ENCODE measurements around the gene MAPKAPK2. TPM values are rescaled to one million over a fixed set of nuclear protein-coding genes. Genes with fewer than 3 reads are reported as not detected.

The MAPKAPK2 gene
- total and polyA plus RNA-seq, 2 experiments from 2014 or later, result 12.8 to 39.4 TPM

DNA sequence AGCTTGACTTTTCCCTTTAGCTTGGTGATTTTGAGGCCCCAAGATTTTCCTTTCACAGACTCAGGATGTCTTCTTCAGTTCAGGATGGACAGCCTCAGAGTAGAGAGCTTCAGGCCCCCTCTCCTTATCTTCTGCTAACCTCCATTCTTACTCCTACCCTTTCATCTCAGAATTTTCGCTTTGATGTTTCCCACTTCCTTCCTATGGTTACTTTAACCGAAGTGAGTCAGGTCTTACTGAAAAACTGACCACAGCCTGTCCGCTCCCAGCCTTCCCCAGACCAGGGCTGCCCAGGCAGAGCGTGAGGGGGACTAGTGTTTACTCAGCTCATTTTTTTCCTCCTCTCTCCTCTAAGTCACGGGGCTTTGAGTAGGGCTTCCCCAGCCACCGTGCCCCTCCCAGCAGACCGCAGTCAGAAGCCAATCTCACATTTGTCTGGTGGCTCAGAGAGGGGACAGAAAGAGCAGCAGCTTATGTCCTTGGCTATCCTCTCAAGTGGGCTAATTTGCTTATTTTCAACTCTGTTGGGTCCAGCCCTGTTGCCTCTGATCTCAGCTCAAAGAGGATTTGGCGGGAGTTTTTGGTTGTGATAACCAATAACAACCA is 81.6 kb downstream of the MAPKAPK2 start:
- Histone ChIP-seq H3K79me2 (no peaks in the 10 kb centered on the region), H3K27me3 (no peaks in the 10 kb centered on the region), H2AFZ (no peak overlapping the region), H3K9me2 (replicated peaks; ENCODE audit: insufficient read depth) (no peaks in the 10 kb centered on the region), H3K4me1 (ENCODE audit: insufficient read depth) (peaks cover 5% of the 10 kb centered on the region), H4K20me1 (ENCODE audit: insufficient read depth, poor library complexity, severe bottlenecking) (no peaks in the 10 kb centered on the region), H3K4me3 (no peak overlapping the region), H3K27ac (no peak overlapping the region), H3K9me3 (ENCODE audit: low read depth) (no peaks in the 10 kb centered on the region), H3K4me2 (peak overlapping the region; percentile 11), H3K36me3 (replicated peaks; ENCODE audit: insufficient read depth, low read depth) (no peaks in the 10 kb centered on the region)
- peak; percentile 69 for DNase-seq (ENCODE audit: low spot score)
- TF ChIP-seq EZH2 (IDR thresholded peaks at IDR 0.05; ENCODE audit: borderline replicate concordance) (no peak), EZH2phosphoT487 (IDR thresholded peaks at IDR 0.05; ENCODE audit: low read depth, severe bottlenecking, unreplicated experiment) (no peak)
- TF ChIP-seq, protein P1, sequence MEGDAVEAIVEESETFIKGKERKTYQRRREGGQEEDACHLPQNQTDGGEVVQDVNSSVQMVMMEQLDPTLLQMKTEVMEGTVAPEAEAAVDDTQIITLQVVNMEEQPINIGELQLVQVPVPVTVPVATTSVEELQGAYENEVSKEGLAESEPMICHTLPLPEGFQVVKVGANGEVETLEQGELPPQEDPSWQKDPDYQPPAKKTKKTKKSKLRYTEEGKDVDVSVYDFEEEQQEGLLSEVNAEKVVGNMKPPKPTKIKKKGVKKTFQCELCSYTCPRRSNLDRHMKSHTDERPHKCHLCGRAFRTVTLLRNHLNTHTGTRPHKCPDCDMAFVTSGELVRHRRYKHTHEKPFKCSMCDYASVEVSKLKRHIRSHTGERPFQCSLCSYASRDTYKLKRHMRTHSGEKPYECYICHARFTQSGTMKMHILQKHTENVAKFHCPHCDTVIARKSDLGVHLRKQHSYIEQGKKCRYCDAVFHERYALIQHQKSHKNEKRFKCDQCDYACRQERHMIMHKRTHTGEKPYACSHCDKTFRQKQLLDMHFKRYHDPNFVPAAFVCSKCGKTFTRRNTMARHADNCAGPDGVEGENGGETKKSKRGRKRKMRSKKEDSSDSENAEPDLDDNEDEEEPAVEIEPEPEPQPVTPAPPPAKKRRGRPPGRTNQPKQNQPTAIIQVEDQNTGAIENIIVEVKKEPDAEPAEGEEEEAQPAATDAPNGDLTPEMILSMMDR (IDR thresholded peaks at IDR 0.05; ENCODE audit: poor library complexity), result no peak
- 26% methylated on average over 8 of the region's 8 CpGs for whole genome bisulfite sequencing (ENCODE audit: low lambda C conversion rate, missing lambda C conversion rate)

DNA sequence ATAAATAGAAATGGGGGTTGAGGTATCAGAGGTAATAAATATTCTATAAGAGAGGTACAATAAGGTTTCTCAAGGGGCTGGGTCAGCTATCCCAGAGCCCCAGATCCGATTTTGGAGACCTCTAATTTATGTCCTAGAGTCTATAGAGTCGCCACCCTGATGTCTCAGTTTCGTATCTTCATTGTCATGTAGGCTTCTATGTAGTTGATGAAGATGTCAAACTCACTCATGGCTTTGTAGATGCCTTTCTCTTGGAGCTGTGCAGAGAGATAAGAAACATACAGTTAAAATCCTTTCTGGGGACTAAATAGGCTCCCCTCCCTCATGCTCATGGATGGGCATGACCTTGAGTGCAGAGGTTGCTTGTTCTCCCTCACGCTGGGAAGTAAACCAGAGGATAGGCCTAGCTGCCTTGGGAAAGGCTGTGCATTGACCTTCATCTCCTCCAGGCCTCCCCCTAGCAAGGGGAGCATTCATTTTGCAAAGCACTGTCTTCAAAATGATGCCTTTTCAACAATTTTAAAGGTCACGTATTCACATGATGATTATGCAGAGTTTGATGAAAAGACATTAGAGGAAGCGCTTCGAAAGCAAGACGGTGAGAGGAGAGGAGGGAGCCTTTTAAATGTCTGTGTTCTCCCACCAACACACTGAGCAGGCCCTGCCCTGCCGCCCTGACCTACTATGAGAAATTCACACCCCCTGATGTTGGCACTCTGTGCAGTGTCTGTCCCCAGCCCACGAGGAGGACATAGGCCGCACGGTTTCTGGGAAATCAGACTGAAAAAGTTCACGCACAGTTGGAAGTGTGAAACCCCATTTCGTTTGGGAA is 84.0 kb downstream of the MAPKAPK2 start:
- TF ChIP-seq EZH2 (IDR thresholded peaks at IDR 0.05; ENCODE audit: borderline replicate concordance) (no peak), EZH2phosphoT487 (IDR thresholded peaks at IDR 0.05; ENCODE audit: low read depth, severe bottlenecking, unreplicated experiment) (no peak)
- TF ChIP-seq, protein P1 (IDR thresholded peaks at IDR 0.05; ENCODE audit: poor library complexity), result no peak
- H3K27ac ChIP-seq, result no peak overlapping the region

DNA sequence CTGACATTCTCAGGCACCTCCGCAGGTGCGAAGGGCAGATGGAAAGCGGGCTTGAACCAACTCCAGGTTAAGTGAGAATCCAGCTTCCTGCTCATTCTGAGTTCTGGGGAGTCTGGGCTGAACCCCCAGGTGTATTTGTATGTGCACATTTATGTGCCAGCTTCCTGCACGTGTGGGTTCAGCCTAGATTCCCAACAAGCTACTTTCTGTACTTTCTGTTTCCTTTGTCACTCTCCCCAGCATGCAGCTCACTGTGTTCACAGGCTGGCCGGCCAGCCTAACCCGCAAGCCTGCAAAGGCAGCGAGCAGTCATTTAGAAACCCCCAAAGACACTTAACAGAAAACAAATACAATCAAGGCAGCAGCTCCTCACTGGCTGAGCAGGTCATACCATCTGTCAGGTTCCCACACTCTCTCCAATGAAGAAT is 84.6 kb downstream of the MAPKAPK2 start:
- no peak overlapping the region for H3K4me2 ChIP-seq
- H3K9me2 ChIP-seq (replicated peaks; ENCODE audit: insufficient read depth), result no peaks in the 10 kb centered on the region
- 88% methylated on average over 7 of the region's 7 CpGs for WGBS (ENCODE audit: low lambda C conversion rate, missing lambda C conversion rate)
- no peaks in the 10 kb centered on the region for H3K36me3 ChIP-seq (replicated peaks; ENCODE audit: insufficient read depth, low read depth)
- TF ChIP-seq, protein P1 (IDR thresholded peaks at IDR 0.05; ENCODE audit: poor library complexity), result no peak
- TF ChIP-seq EZH2phosphoT487 (IDR thresholded peaks at IDR 0.05; ENCODE audit: low read depth, severe bottlenecking, unreplicated experiment), result no peak
- TF ChIP-seq EZH2 (IDR thresholded peaks at IDR 0.05; ENCODE audit: borderline replicate concordance), result no peak
- peaks cover 5% of the 10 kb centered on the region for H3K4me1 ChIP-seq (ENCODE audit: insufficient read depth)
- no peaks in the 10 kb centered on the region for H3K27me3 ChIP-seq
- no peaks in the 10 kb centered on the region for H3K79me2 ChIP-seq
- DNase-seq (ENCODE audit: low spot score), result no peak
- no peak overlapping the region for H3K4me3 ChIP-seq
- no peak overlapping the region for H2AFZ ChIP-seq
- no peaks in the 10 kb centered on the region for H4K20me1 ChIP-seq (ENCODE audit: insufficient read depth, poor library complexity, severe bottlenecking)
- no peak overlapping the region for H3K27ac ChIP-seq
- H3K9me3 ChIP-seq (ENCODE audit: low read depth), result no peaks in the 10 kb centered on the region

More for the DNA sequence above, 84.0 kb downstream of the MAPKAPK2 start:
- Histone ChIP-seq H3K9me3 (ENCODE audit: low read depth) (no peaks in the 10 kb centered on the region), H2AFZ (no peak overlapping the region), H4K20me1 (ENCODE audit: insufficient read depth, poor library complexity, severe bottlenecking) (no peaks in the 10 kb centered on the region), H3K4me1 (ENCODE audit: insufficient read depth) (peaks cover 5% of the 10 kb centered on the region), H3K36me3 (replicated peaks; ENCODE audit: insufficient read depth, low read depth) (no peaks in the 10 kb centered on the region), H3K4me2 (no peak overlapping the region), H3K79me2 (no peaks in the 10 kb centered on the region), H3K27me3 (no peaks in the 10 kb centered on the region), H3K9me2 (replicated peaks; ENCODE audit: insufficient read depth) (no peaks in the 10 kb centered on the region), H3K4me3 (no peak overlapping the region)
- DNase-seq (ENCODE audit: low spot score), result no peak
- WGBS (ENCODE audit: low lambda C conversion rate, missing lambda C conversion rate), result 85% methylated on average over 14 of the region's 14 CpGs

All from hepatocyte (in vitro differentiated cells).